GM18519 (cell line): ENCODE results near the gene GGA3.

ENCODE experiments used
- ATAC-seq: cut with Tn5 transposase; IDR thresholded peaks from one replicate; pipeline ENCODE4 v1.9.1; 2021; ENCODE audit warnings: mild to moderate bottlenecking, moderate library complexity; ENCODE audit not compliant: unreplicated experiment, low FRiP score

GGA3 gene

DNA sequence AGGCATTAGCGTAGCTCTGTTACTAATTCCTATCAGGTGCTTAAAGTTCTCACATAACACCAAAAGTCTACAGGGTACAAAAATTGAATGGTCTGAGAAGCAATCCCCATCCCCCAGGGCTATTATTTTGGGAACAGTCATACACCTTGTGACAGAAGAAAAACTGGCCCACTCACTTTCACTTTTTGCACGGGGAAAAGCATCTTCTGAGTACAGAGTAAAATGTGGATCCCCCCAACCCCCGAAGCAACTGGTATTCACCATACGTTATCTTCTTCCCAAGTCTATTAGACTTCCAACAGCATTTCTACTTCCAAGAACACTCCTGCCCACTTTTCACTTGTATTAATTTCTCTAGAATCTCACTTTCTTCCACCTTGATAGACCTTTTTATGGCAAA lies 11.8 kb downstream of the GGA3 start:
- no peak for ATAC-seq

DNA sequence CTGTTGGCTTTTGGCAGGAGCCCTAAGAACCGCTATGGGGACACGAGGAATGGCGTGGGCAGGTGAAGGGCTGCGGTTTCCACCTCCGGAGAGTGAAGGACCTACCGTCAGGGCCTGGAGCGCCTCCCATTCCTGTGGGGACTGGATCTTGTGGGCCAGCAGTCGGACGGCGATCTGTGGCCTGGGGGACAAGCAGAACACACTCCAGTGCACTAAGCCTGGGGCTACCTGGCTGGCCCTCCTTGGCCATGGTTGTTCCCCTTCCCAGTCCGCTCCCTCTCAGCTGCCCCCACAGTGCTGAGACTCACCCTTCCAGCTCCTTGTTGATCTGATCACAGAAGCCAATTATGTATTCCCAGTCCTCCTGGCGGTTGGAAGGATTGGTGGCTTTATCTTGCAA lies 15.0 kb downstream of the GGA3 start:
- no peak for ATAC-seq

DNA sequence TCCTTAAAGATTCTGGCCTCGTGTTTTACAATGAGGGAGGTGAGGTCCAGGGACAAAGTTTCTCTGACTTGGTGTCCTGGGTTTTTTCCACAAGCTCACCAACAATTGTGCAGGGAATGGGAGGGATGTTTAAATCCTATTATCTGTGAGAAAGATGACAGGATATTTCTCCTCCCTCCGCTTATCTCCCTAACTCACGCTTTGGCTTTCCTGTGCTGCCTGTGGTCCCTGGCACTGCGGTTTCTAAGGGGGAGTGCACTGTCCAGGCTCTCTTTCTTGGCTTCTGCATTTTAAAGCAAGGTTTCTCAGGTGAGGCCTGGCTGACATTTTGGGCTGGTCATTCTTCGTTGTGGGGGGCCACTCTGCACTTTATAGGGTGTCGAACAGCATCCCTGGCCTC lies 16.4 kb downstream of the GGA3 start:
- ATAC-seq = no peak

DNA sequence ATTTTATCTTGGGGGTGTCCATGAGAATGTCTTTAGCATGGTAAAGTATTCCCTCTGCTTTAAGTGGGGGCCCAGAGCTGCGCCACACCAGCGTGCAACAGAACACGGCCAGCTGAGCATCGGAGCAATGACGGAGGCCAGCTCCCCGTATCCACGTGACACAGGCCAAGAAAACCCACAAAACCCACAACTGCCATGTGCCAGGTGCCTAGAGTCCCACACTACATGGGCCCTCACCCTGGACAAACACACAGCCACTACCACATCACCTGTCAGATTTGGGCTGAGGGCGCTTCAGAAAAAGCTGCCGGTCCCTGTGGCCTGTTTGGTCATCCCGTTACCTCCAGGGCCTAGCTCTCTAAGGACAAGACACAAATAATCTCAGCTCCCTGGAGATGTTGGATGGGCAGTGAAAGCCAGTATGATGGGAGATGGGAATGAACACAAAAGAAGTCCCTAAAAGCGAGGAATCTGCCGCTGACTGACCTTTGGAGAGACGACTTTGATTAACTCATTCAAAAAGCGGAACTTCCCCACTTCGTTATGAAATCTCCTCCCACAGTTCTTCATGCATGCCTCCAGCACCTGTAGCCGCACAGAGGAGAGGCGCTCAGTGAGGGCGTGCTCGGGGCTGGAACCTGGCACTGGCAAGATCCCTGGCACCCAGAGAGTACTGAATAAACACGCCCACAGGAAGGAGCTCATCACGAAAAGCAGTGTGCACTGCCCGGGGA lies 17.1 kb downstream of the GGA3 start:
- no peak for ATAC-seq

DNA sequence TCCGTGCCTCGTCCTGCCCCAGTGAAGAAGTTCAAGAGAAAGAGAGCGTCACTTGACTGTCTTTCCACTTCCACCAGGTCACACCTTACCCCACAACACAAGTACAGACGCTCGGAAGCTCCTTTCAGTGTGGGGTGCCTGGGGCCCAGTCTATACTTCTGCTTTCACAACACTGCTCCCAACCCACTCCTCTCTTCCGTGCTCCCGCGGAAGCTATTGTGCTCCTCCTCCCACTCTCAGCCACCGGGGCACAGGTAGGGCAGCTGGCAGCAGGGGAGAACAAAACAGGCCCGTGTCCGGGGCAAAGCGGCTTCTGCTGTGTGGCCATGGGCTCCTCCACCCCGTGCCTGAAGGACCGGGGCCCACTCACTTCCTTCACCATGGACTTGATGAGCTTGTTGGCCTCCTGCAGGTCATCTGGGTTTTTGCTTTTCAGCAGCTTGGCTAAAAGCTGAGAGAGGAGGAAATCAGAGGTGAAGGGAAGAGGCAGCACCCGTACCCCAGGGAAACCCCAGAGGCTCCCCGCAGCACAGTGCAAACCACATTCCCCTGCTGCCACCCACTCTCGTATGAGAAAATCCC lies 18.9 kb downstream of the GGA3 start:
- no peak for ATAC-seq

DNA sequence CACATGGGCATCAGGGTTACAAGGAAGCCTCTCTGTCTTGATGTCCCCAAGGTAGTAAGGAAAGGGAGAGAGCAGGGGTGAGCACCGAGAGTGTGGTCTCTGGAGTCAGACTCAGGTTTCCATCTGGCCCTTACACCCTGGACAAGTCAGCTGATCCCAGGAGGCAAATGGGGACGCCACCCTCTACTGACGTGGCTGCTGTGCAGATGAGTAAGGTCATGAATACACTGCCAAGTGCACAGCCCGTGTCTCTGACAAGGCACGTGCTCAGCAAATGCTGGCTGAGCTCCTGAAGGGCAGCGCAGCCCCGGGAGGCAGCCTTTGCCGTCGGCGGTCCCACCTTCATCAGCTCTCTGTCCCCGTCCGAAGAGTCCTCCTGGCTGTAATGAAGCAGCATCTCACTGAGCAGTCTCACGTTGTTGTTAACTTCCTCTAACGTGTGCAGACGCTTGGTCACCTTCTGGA lies 19.4 kb downstream of the GGA3 start:
- ATAC-seq = no peak

DNA sequence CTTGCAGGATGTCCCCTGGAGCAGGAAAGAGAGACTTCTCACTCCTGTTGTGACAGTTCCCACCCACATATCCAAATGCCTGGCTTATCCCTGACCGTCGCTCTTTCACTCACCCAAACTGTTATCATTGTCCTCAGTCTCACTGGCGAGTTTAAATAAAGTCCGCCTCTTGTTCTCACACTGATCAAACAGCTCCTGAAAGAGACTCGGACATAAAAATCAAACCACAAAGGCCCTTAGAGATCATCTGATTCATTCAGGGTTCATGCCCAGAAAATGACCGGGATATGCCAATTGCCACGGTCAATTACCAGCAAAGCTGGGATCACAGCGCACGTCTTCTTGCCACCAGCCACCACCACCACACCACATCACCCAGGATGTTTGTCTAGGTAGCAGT lies 19.9 kb downstream of the GGA3 start:
- ATAC-seq = no peak

DNA sequence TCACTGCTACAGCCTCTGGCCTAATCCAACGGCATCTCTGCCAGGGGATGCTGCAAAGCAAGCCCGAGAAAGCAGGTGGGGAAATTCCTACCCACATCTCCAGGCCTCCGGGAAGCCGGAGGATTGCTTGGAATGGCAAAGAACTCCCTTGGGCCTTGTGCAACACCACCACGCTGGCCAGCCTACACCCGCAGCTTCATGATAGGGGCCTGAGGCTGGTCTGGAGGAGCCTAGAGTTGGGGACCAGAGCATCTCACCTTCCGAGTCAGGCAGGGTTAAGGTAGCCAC lies 20.3 kb downstream of the GGA3 start:
- ATAC-seq = no peak

DNA sequence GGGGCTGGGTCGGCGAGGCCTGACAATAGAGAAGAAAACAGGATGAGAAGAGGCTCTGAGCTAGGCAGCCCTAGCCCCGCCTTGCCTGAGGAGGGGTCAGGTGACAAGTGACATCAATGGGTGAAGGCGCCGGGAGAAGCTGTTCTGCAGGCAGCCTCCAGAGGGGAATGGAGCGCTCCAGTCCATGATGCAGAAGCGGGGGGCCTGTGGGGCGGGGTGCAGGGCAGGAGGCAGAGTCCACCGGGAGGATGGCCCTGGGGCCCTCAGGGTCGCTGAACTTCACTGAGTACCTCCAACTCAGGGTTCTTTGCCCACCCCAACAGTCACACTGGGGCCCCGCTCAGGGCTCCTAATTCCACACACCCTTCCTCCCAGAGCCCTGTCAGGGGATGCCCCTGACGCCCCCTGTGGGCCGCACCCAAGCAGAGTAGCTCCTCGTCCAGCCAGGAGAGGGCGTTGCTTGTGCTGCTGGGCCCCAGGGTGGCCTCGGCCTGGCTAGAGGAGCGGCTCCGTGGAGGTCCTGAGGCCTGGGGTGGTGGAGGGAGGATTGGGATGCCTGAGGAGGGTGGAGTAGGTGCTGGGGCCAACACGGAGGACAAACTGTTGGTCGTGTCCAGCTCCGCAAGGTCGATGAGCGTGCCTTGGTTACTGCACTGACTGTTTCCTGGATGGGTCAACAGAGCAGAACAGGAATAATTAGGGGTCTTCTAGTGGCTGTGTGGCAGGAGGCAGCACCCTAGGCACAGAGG lies 20.8 kb downstream of the GGA3 start:
- no peak for ATAC-seq

DNA sequence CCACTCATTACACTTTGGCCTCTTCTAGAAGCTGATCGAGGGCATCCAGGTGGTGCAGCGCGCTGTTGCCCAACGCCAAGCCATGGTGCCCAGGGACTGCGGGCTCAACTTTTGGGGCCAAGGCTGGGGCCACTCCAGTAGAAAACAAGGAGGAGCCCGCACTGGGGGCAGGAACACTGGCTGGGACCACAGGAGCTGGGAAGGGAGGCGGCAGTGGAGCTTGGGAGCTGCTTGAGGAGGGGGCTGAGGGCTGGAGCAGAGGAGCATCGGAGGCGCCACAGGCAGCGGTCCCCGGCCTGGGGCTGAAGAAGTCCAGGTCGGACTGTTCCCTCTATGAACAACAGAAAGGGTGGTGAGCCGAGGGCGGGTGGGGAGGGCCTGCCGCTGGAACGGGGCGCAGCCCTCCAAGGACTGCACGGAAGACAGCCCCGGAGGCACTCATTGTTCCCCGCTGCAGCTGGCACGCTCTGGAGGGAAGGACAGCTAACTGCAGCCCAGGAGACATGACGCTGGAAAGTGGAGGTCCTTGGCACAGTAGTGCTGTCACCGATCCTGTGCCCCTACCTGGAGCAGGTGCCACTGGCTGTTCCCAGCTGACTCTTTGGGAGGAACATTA lies 21.5 kb downstream of the GGA3 start:
- ATAC-seq = no peak

DNA sequence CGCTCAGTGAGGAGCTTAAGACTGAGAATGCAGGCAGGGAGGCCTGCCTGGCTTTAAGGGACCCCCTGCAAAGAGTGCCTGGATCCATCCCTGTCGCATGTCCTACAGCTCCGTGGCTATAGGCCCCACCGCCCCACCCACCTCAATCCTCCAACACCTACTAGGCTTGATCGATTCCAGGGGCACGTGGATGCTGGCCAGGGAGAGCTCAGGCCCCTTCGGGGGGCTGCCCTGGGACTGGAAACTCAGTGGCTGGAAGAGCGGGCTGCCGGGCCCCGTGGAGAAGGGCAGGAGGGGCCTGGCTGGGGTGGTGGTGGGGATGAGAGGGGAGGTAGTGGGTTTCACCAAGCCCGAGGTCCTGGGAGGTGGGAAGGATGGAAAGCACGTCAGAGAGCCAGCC lies 22.2 kb downstream of the GGA3 start:
- no peak for ATAC-seq

DNA sequence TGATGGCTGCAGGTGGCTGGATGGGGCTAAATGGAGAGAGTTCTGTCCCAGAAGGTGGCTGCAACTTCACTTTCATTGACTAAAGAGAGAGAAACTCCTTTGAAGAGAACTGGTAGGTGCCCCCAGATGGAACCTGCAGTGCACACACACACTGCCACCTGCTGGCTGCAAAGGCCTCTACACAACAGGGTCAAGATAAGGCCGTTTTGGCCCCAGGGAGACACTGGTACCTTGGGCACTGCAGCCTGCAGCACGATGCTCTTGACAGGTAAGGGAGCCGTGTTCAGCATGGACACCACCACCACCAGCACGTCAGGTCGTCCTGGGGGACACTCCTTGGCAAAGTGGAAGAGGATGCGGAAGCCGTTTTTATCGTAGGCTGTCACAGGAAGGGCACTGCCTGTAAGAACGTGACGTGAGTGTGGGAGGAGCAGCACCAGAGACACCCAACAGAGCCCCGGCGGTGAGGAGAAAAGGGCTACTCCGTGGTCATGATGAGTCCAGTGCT lies 22.7 kb downstream of the GGA3 start:
- no peak for ATAC-seq

DNA sequence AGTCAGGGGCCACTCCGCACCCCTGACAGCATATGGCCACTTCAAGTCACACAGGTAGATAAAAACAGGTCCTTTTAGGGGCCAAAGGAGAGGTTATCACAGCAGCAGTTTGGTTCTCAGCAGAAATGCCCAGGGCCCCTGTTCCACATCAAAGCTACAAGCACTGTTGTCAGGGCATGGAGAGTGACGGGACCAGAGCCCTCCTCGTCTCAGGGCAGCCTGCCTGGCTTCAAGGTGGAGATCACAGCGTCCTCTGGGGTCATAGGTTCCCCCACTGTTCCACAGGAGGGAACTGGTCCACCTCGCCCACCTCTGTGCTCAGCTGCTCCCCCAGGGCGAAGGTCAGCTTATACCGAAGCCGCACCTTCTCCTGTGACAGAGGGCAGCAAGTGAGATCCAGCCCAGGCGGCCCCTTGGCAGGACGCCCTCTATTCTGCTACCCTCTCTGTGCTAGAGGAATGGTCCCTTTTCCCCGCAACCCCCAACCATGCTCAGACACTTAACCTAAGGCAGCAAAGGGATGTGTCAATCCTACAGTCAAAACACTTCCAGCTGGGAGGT lies 23.3 kb downstream of the GGA3 start:
- ATAC-seq = no peak

DNA sequence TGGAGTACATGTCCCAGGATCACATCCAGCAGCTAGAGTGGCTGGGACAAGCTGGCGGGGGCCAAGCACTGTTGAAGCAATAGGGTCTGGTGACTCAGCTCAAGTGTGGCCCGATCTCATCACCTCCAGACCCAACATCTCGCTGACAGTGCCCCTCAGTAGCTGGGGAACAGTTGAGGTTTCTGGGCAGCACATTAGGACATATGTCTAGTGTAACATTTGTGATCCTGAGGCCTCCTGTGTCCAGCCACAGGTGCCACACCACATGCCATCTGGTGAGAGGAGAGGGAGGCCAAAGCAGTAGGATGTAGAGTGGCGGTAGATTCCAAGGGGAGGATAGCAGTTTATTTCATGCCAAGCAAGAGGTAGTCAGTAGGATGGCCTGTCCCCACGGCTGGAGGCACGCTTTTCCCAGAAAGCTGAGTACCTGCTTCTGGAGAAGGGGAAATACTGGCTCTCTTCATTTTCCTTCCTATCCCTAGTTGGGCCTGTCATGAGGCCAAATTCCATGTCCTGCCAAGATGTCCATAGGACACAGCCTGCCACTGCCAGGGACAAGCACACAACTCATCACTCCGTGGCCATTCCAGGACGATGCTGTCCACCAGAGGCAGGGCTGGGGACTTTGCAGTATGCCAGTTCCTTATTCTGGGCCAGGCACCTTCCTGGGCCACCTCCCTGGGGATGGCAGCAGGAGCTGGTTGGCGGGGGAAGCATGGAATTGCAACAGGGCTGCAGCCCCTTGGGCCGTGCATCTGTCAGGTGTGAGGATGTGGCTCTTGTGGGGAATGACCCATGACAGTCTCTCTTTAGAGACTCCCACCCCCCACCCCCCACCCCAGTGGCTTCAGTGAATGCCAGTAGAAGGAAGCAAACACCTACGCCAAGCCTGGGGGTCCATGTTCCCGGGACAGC lies 24.0 kb downstream of the GGA3 start:
- ATAC-seq = no peak

DNA sequence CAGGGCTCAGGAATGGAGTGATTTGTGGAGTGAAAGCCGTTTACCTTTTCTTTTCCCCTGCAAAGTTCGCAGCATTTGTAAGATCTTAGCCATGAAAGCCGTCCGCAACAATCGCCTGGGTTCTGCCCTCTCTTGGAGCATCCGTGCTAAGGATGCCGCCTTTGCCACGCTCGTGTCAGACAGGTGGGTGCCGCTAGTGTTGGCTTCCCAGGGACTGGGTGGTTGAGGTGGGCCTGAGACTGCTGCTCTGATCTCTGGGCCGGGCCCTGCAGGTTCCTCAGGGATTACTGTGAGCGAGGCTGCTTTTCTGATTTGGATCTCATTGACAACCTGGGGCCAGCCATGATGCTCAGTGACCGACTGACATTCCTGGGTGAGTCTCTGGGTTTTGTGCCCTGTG lies 28.6 kb downstream of the GGA3 start:
- ATAC-seq = no peak

DNA sequence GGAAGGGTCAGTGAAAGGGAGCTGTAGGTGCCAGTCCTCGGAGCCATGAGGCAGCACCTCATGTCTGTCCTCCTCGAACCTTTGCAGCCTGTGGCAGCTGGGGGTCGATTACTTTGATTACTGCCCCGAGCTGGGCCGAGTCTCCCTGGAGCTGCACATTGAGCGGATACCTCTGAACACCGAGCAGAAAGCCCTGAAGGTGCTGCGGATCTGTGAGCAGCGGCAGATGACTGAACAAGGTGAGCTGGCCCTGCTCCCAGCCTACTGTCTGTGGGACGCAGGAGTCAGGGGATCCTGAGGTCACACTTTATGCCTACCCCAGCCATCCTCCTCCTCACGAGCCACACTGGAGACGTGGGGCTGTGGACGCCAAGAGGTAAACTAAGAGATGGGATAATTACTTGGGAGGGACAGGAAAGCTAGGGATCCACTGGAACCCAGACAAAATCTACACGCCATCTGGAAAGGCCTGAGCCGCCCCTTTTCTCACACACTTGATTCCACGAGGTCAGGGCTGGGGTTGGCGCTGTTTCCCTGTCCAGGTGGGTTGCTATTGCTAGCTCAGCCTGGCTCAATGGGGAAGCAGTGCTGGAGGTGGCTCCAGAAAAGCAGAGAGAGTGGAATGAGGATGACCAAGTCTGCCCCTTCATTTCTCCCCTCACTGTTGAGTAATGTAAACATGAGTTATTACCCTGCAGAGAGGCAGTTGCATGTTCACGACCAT lies 29.5 kb downstream of the GGA3 start:
- no peak for ATAC-seq

DNA sequence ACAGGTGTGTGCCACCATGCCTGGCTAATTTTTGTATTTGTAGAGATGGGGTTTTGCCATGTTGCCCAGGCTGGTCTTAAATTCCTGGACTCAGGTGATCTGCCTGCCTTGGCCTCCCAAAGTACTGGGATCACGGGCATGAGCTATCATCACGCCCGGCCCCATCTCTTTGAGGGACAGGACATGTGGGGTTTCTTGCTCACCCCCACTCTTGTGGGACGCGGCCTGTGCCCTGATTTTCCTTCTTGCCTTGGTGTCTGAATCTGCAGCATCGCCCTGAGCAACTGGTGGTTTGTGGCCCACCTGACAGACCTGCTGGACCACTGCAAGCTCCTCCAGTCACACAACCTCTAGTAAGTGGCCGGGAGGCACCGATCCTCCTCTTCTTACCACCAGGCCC lies 30.3 kb downstream of the GGA3 start:
- no peak for ATAC-seq

DNA sequence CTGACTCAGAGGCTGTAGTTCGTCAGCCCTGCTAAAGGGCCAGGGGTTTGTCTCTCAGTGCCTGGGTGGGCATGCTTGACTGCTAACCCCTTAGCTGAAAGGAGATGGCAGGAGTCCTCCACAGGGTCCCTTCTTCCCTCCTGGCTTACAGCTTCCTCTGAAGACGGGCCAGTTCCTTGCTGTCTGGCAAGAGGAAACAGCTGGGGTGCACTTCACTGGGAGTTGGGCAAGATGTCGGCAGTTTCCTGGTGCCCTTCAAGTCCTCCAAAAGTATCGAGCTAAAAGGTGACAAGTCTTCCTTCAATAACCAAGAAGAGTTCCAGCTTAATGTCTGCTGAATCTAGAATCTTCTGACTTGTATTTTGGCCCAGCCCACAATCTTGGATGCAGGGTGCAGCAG lies 32.6 kb downstream of the GGA3 start:
- ATAC-seq = no peak

DNA sequence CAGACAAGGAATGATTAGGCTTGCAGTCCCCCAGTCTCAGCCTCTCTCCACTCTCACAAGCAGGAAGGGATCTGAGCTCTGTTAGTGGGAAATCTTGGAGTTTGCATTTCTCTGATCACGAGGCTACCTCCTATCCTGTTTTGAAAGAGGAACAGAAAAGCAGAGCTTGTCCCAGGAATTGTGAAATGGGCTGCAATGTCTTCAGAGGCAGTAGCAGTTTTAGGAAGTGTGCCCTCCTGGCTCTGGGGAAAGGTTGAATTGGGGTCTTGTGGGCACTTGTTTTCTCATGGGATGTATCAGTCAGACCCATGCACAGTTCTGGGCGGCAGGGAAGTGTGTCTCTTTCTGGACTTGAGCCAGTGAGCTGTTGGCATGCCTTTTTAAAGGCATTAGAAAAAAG lies 33.1 kb downstream of the GGA3 start:
- no peak for ATAC-seq
